Esophagus mucosa (tissue), 1 donor: ENCODE data around the gene MYLK3. TPM values are rescaled to one million over a fixed set of nuclear protein-coding genes. Genes with fewer than 3 reads are reported as not detected.

Experiments used
- ATAC-seq: fragments of 200-7000 bp; cut with Tn5 transposase; one replicate; pipeline ENCODE4 v1.9.1; 2020
- total RNA-seq: library from RNA; stranded (reverse); gene quantifications from one replicate; pipeline ENCODE4 v1.2.4, GENCODE V29; 2023
- donor health status: DM: yes; HTN: yes; CAD: no.

MYLK3 gene
- total RNA-seq, 1 donor from 2014 or later: 0.08 TPM

GRCh38 chr16:46757339-46758050, 9.4 kb upstream of the MYLK3 start:
- no peak for ATAC-seq

GRCh38 chr16:46756772-46757171, 8.6 kb upstream of the MYLK3 start:
- no peak for ATAC-seq

- ATAC-seq: no peak
These were observed 4.9 kb upstream of the MYLK3 start for GRCh38 chr16:46753015-46753414.

GRCh38 chr16:46751381-46751780, 3.2 kb upstream of the MYLK3 start:
- ATAC-seq: no peak

GRCh38 chr16:46748775-46749705, 896 bp upstream of the MYLK3 start:
- no peak for ATAC-seq

GRCh38 chr16:46746821-46747776, 1.0 kb downstream of the MYLK3 start:
- ATAC-seq: no peak

GRCh38 chr16:46745617-46746016, 2.5 kb downstream of the MYLK3 start:
- ATAC-seq: no peak

GRCh38 chr16:46743232-46743719, 4.9 kb downstream of the MYLK3 start:
- peak; percentile 55 for ATAC-seq

GRCh38 chr16:46739934-46740333, 8.2 kb downstream of the MYLK3 start:
- no peak for ATAC-seq

GRCh38 chr16:46737621-46738214, 10.4 kb downstream of the MYLK3 start:
- peak; percentile 17 for ATAC-seq

GRCh38 chr16:46736695-46737094, 11.4 kb downstream of the MYLK3 start:
- no peak for ATAC-seq

- ATAC-seq: no peak
These were observed 14.8 kb downstream of the MYLK3 start for GRCh38 chr16:46733319-46733830.

- ATAC-seq: no peak
These were observed 15.6 kb downstream of the MYLK3 start for GRCh38 chr16:46732561-46732960.

GRCh38 chr16:46731691-46732555, 16.2 kb downstream of the MYLK3 start:
- no peak for ATAC-seq

- ATAC-seq: no peak
These were observed 17.1 kb downstream of the MYLK3 start for GRCh38 chr16:46730801-46731690.

- no peak for ATAC-seq
These were observed 18.0 kb downstream of the MYLK3 start for GRCh38 chr16:46730126-46730525.

- ATAC-seq: no peak
These were observed 18.7 kb downstream of the MYLK3 start for GRCh38 chr16:46729326-46729995.

- peak; percentile 53 for ATAC-seq
These were observed 19.3 kb downstream of the MYLK3 start for GRCh38 chr16:46728806-46729205.

- ATAC-seq: no peak
These were observed 20.5 kb downstream of the MYLK3 start for GRCh38 chr16:46727630-46728029.
